ENCODE results near the gene ABHD18.

- TF ChIP-seq CTCF (IDR thresholded peaks at IDR 0.05): no peak
- no peak for TF ChIP-seq POLR2AphosphoS5 (IDR thresholded peaks at IDR 0.05)
- TF ChIP-seq POLR2A (IDR thresholded peaks at IDR 0.05): no peak
Observed at GRCh38 chr4:127997534-127998388, 32.6 kb downstream of the ABHD18 start.
